ENCODE measurements around the gene PTPRT.

Gene PTPRT

GRCh38 chr20:43189554-43190331 is at the start of gene PTPRT:
PTPRT (minus strand) TSS chr20:43189906; CDS start chr20:43189733, 173 bp downstream.
- TF ChIP-seq POLR2AphosphoS5 (IDR thresholded peaks at IDR 0.05; ENCODE audit: borderline replicate concordance, low read depth, low read length) (no peak), EZH2 (IDR thresholded peaks at IDR 0.05) (no peak), FOXP2 (optimal IDR thresholded peaks at IDR 0.05; ENCODE audit: control extremely low read depth, extremely low read length, insufficient read depth) (no peak)
- Histone ChIP-seq H3K9me3 (ENCODE audit: low read depth, low read length) (no peaks in the 10 kb centered on the region), H3K36me3 (ENCODE audit: insufficient read depth, low read length) (no peaks in the 10 kb centered on the region), H3K27ac (no peak within 1 kb of the TSS), H3K9ac (ENCODE audit: insufficient read length) (no peak within 1 kb of the TSS), H3K4me3 (no peak within 1 kb of the TSS)
- DNase-seq (ENCODE audit: low read depth, low spot score) = no peak

DNA sequence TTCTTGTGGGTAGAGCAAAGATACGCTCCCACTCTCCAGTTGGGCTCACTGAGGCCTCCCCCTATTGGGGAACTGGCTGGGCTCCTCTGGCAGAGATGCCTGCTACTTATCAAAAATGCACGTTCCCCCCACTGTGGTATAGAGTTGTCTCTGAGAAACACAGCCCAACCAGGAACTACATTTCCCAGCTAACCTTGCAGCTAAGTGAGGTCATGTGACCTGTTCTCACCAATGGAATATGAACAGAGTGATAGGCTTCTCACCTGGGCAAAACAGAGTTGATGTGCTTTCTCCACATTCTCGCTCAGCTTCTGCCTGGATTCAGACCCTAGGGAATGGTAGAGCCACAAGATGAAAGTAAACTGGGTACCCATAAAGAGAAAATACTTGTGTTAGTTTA is 49.1 kb upstream of the PTPRT start:
- no peak overlapping the region for H3K9ac ChIP-seq (ENCODE audit: insufficient read length)

DNA sequence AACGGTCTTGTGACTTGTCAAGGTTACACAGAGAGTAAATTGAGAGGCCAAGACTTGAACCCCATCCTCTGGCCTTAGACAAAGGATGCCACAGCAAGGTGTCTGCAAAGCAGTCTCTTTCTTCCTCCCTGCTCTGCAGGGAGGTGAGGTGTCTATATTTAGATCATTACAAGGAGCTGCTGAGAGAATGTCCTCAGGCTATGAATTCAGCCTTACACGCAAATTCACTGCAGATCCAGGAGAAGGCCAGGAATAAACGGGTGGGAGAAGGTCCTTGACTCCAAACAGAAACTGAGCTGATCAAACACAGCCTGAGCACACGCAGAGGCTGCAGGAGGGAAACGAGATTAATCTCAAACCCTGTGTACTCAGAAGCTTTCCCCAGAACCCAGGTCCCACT is 48.6 kb upstream of the PTPRT start:
- no peaks in the 10 kb centered on the region for H3K9me3 ChIP-seq (ENCODE audit: low read depth, low read length)
- no peak for DNase-seq (ENCODE audit: low read depth, low spot score)
- no peaks in the 10 kb centered on the region for H3K36me3 ChIP-seq (ENCODE audit: insufficient read depth, low read length)
- H3K27ac ChIP-seq = no peak overlapping the region
- no peak overlapping the region for H3K9ac ChIP-seq (ENCODE audit: insufficient read length)
- H3K4me3 ChIP-seq = no peak overlapping the region
- TF ChIP-seq POLR2AphosphoS5 (IDR thresholded peaks at IDR 0.05; ENCODE audit: borderline replicate concordance, low read depth, low read length) (no peak), EZH2 (IDR thresholded peaks at IDR 0.05) (no peak), FOXP2 (optimal IDR thresholded peaks at IDR 0.05; ENCODE audit: control extremely low read depth, extremely low read length, insufficient read depth) (no peak)

More for the DNA sequence above, 49.1 kb upstream of the PTPRT start:
- no peaks in the 10 kb centered on the region for H3K36me3 ChIP-seq (ENCODE audit: insufficient read depth, low read length)
- H3K4me3 ChIP-seq = no peak overlapping the region
- no peak for DNase-seq (ENCODE audit: low read depth, low spot score)
- TF ChIP-seq FOXP2 (optimal IDR thresholded peaks at IDR 0.05; ENCODE audit: control extremely low read depth, extremely low read length, insufficient read depth) = no peak
- H3K27ac ChIP-seq = no peak overlapping the region
- H3K9me3 ChIP-seq (ENCODE audit: low read depth, low read length) = no peaks in the 10 kb centered on the region

- H3K27ac ChIP-seq = no peak overlapping the region
- no peak for DNase-seq (ENCODE audit: low read depth, low spot score)
- TF ChIP-seq POLR2AphosphoS5 (IDR thresholded peaks at IDR 0.05; ENCODE audit: borderline replicate concordance, low read depth, low read length) = no peak
- TF ChIP-seq FOXP2 (optimal IDR thresholded peaks at IDR 0.05; ENCODE audit: control extremely low read depth, extremely low read length, insufficient read depth) = no peak
- TF ChIP-seq EZH2 (IDR thresholded peaks at IDR 0.05) = no peak
Observed at GRCh38 chr20:43237651-43238168, 48.0 kb upstream of the PTPRT start.

GRCh38 chr20:43235998-43236397 is 46.3 kb upstream of the PTPRT start:
- Histone ChIP-seq H3K36me3 (ENCODE audit: insufficient read depth, low read length) (no peaks in the 10 kb centered on the region), H3K27ac (no peak overlapping the region), H3K4me3 (no peak overlapping the region), H3K9me3 (ENCODE audit: low read depth, low read length) (no peaks in the 10 kb centered on the region), H3K9ac (ENCODE audit: insufficient read length) (no peak overlapping the region)
- TF ChIP-seq FOXP2 (optimal IDR thresholded peaks at IDR 0.05; ENCODE audit: control extremely low read depth, extremely low read length, insufficient read depth) (no peak), EZH2 (IDR thresholded peaks at IDR 0.05) (no peak), POLR2AphosphoS5 (IDR thresholded peaks at IDR 0.05; ENCODE audit: borderline replicate concordance, low read depth, low read length) (no peak)
- DNase-seq (ENCODE audit: low read depth, low spot score) = no peak

More at GRCh38 chr20:43237651-43238168, 48.0 kb upstream of the PTPRT start:
- no peaks in the 10 kb centered on the region for H3K36me3 ChIP-seq (ENCODE audit: insufficient read depth, low read length)
- H3K4me3 ChIP-seq = no peak overlapping the region
- no peak overlapping the region for H3K9ac ChIP-seq (ENCODE audit: insufficient read length)
- no peaks in the 10 kb centered on the region for H3K9me3 ChIP-seq (ENCODE audit: low read depth, low read length)

DNA sequence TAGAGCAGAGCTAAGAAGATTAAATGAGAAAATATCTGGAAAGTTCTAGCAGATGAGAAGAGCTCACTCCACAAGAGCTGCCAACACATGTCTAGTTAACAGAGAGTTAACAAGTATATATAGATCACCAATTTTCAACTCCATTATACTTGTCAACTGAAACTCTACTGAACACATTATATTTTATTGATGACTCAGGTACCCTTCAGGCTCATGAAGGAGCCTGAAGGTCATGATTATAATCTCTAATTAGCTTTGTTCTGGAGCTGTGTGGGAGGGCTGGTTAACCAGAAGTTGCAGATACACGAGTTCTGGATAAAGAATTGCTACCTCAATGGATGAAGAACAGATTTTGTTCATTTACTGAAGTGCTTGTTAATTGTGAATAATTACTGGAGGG is 42.1 kb upstream of the PTPRT start:
- Histone ChIP-seq H3K9me3 (ENCODE audit: low read depth, low read length) (no peaks in the 10 kb centered on the region), H3K36me3 (ENCODE audit: insufficient read depth, low read length) (no peaks in the 10 kb centered on the region), H3K9ac (ENCODE audit: insufficient read length) (no peak overlapping the region), H3K4me3 (no peak overlapping the region), H3K27ac (no peak overlapping the region)
- TF ChIP-seq EZH2 (IDR thresholded peaks at IDR 0.05) (no peak), POLR2AphosphoS5 (IDR thresholded peaks at IDR 0.05; ENCODE audit: borderline replicate concordance, low read depth, low read length) (no peak), FOXP2 (optimal IDR thresholded peaks at IDR 0.05; ENCODE audit: control extremely low read depth, extremely low read length, insufficient read depth) (no peak)
- no peak for DNase-seq (ENCODE audit: low read depth, low spot score)

GRCh38 chr20:43229696-43230095 is 40.0 kb upstream of the PTPRT start:
- Histone ChIP-seq H3K36me3 (ENCODE audit: insufficient read depth, low read length) (no peaks in the 10 kb centered on the region), H3K27ac (no peak overlapping the region), H3K9me3 (ENCODE audit: low read depth, low read length) (no peaks in the 10 kb centered on the region), H3K4me3 (no peak overlapping the region), H3K9ac (ENCODE audit: insufficient read length) (no peak overlapping the region)
- TF ChIP-seq POLR2AphosphoS5 (IDR thresholded peaks at IDR 0.05; ENCODE audit: borderline replicate concordance, low read depth, low read length) (no peak), EZH2 (IDR thresholded peaks at IDR 0.05) (no peak), FOXP2 (optimal IDR thresholded peaks at IDR 0.05; ENCODE audit: control extremely low read depth, extremely low read length, insufficient read depth) (no peak)
- DNase-seq (ENCODE audit: low read depth, low spot score) = no peak

- Histone ChIP-seq H3K4me3 (no peak overlapping the region), H3K36me3 (ENCODE audit: insufficient read depth, low read length) (no peaks in the 10 kb centered on the region), H3K9me3 (ENCODE audit: low read depth, low read length) (no peaks in the 10 kb centered on the region), H3K27ac (no peak overlapping the region), H3K9ac (ENCODE audit: insufficient read length) (no peak overlapping the region)
- TF ChIP-seq EZH2 (IDR thresholded peaks at IDR 0.05) = no peak
- no peak for TF ChIP-seq POLR2AphosphoS5 (IDR thresholded peaks at IDR 0.05; ENCODE audit: borderline replicate concordance, low read depth, low read length)
- TF ChIP-seq FOXP2 (optimal IDR thresholded peaks at IDR 0.05; ENCODE audit: control extremely low read depth, extremely low read length, insufficient read depth) = no peak
- no peak for DNase-seq (ENCODE audit: low read depth, low spot score)
Observed at GRCh38 chr20:43220612-43221011, 30.9 kb upstream of the PTPRT start.
